Nephron (organoid): Measurements from ENCODE around the gene FLCN.

Experiments used
- H3K27ac Mint-ChIP-seq, 3 experiments: 2 replicates each; pipeline ENCODE4 v1.8.0; 2020; ENCODE audit warnings: mixed read lengths in 3 of 3, mild to moderate bottlenecking in 2 of 3, moderate library complexity in 1 of 3
- H3K27me3 Mint-ChIP-seq: 2 replicates; pipeline ENCODE4 v1.8.0; 2021; ENCODE audit warnings: low read depth, mild to moderate bottlenecking, moderate library complexity, mixed read lengths
- H3K36me3 Mint-ChIP-seq: 2 replicates; pipeline ENCODE4 v1.8.0; 2020; ENCODE audit warnings: low read depth, mixed read lengths
- H3K4me1 Mint-ChIP-seq: 2 replicates; pipeline ENCODE4 v1.8.0; 2020; ENCODE audit warnings: mixed read lengths
- H3K4me3 Mint-ChIP-seq, 3 experiments: 2 replicates each; pipeline ENCODE4 v1.8.0; 2020; ENCODE audit warnings: mild to moderate bottlenecking in 3 of 3, mixed read lengths in 3 of 3, moderate library complexity in 2 of 3
- H3K9me3 Mint-ChIP-seq: 2 replicates; pipeline ENCODE4 v1.8.0; 2020; ENCODE audit warnings: mixed read lengths
- TF ChIP-seq, protein P1 (sequence below), 3 experiments: fragments of 200-600 bp; sonication (generic); IDR thresholded peaks; one replicate each; pipeline ENCODE4 v1.5.0; 2021; ENCODE audit warnings: antibody characterized with exemption in 3 of 3; ENCODE audit not compliant: unreplicated experiment in 3 of 3

The FLCN gene

DNA sequence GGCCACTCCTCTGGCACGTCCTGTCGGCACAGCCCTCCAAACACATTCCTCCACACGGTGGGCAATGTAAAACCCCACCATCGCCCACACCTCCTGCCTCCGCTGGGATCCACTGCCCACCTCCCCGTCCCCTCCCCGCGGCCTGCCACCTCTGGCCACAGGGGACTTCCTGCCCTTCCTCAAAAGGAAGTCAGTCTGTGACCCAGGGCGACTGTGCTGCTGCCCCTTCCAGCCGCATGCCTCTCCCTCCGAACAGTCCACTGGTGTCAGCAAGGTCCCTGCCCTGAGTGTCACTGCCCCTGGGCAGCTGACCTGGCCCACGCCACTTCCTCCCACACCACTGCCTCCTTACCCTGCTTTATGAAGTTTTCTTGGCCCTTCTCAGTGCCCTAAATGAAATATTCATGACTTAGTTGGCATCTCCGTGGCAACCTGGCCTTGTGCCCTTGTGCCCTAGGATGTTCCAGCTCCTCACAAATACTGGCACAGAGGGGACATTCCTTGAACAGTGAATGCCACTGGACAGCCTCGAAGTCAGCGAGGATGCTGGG, 32.9 kb downstream of the FLCN start:
- Mint-ChIP-seq H3K36me3 (no peaks in the 10 kb centered on the region), H3K4me3 (no peak overlapping the region), H3K4me1 (peaks cover 22% of the 10 kb centered on the region), H3K27ac (peak overlapping the region in 2 of 3 experiments; percentile 62 to 85), H3K27me3 (no peaks in the 10 kb centered on the region), H3K9me3 (no peaks in the 10 kb centered on the region)
- TF ChIP-seq, protein P1, sequence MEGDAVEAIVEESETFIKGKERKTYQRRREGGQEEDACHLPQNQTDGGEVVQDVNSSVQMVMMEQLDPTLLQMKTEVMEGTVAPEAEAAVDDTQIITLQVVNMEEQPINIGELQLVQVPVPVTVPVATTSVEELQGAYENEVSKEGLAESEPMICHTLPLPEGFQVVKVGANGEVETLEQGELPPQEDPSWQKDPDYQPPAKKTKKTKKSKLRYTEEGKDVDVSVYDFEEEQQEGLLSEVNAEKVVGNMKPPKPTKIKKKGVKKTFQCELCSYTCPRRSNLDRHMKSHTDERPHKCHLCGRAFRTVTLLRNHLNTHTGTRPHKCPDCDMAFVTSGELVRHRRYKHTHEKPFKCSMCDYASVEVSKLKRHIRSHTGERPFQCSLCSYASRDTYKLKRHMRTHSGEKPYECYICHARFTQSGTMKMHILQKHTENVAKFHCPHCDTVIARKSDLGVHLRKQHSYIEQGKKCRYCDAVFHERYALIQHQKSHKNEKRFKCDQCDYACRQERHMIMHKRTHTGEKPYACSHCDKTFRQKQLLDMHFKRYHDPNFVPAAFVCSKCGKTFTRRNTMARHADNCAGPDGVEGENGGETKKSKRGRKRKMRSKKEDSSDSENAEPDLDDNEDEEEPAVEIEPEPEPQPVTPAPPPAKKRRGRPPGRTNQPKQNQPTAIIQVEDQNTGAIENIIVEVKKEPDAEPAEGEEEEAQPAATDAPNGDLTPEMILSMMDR (IDR thresholded peaks at IDR 0.05; ENCODE audit: unreplicated experiment in 3 of 3): no peak

DNA sequence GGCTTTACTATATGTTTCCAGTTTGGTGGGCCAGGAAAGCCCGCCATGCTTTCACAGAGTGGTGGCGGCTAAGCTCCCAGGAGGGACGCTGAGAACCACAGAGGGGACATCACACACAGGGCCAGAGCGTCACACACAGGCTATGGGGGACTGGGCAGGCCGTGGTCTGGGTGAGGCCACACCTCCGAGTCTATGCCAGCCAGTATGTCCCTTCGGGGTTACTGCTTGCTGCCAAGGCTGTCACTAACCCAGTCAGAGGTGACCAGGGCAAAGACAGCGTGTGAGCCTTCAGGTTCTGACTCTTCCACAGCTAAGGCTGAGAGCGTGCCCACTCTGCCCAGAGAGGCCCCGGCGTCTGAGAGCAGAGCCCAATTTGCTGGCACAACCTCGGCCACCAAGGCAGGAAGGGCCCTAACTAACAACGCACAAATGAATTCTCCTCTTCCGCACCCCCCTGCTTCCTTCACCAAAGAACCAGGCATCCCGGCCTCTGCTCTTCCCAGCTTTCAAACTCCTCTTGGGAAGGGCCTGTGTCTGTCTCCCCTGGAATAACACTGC, 33.7 kb downstream of the FLCN start:
- peaks cover 22% of the 10 kb centered on the region for H3K4me1 Mint-ChIP-seq

DNA sequence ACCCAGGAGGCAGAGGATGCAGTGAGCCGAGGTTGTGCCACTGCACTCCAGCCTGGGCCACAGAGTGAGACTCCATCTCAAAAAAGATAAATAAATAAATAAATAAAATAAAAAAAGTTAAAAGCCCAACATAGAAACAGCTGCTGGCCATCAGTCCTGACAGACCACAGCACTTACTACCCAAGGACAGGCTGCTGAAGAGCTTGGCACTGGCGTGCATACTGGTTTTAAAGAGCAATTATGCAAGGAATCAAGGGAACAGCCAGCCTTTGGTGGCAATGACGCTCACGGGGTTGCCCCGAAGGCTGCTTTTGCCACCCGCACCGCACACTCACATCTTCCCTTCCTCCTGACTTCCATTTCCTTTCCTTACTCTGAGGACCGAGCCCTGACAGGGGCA, 35.1 kb downstream of the FLCN start:
- TF ChIP-seq, protein P1 (IDR thresholded peaks at IDR 0.05; ENCODE audit: unreplicated experiment in 3 of 3): no peak
- H3K27me3 Mint-ChIP-seq: no peaks in the 10 kb centered on the region
- no peaks in the 10 kb centered on the region for H3K36me3 Mint-ChIP-seq
- H3K9me3 Mint-ChIP-seq: no peaks in the 10 kb centered on the region
- H3K27ac Mint-ChIP-seq: peak overlapping the region in 2 of 3 experiments; percentile 45 to 56
- H3K4me3 Mint-ChIP-seq: no peak overlapping the region
- H3K4me1 Mint-ChIP-seq: peaks cover 27% of the 10 kb centered on the region

More for the DNA sequence above, 33.7 kb downstream of the FLCN start:
- Mint-ChIP-seq H3K27me3 (no peaks in the 10 kb centered on the region), H3K36me3 (no peaks in the 10 kb centered on the region), H3K4me3 (no peak overlapping the region), H3K27ac (peak overlapping the region in 2 of 3 experiments; percentile 62 to 81), H3K9me3 (no peaks in the 10 kb centered on the region)
- TF ChIP-seq, protein P1 (IDR thresholded peaks at IDR 0.05; ENCODE audit: unreplicated experiment in 3 of 3): no peak

DNA sequence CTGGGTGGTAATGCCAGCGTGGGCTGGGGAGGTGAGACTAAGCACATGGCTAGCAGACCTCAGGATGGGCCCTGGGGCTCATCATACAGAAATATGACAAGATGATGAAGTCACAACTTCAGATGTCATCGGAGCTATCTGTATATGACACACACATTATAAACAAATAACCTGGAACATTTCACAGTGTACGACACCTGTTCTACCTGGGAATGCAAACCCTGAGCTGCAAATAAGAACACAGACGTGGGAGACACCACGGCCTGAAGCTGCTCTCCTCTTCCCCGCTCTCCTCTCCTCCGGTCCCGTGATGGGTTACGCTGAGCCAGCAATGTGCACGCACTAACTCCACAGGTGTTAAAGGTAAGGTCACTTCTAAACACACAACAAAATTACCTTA, 35.7 kb downstream of the FLCN start:
- H3K9me3 Mint-ChIP-seq: no peaks in the 10 kb centered on the region
- TF ChIP-seq, protein P1 (IDR thresholded peaks at IDR 0.05; ENCODE audit: unreplicated experiment in 3 of 3): no peak
- peak overlapping the region; percentile 84 to 94 (median 89) for H3K27ac Mint-ChIP-seq
- no peak overlapping the region for H3K4me3 Mint-ChIP-seq
- peaks cover 28% of the 10 kb centered on the region for H3K4me1 Mint-ChIP-seq
- no peaks in the 10 kb centered on the region for H3K36me3 Mint-ChIP-seq
- no peaks in the 10 kb centered on the region for H3K27me3 Mint-ChIP-seq

DNA sequence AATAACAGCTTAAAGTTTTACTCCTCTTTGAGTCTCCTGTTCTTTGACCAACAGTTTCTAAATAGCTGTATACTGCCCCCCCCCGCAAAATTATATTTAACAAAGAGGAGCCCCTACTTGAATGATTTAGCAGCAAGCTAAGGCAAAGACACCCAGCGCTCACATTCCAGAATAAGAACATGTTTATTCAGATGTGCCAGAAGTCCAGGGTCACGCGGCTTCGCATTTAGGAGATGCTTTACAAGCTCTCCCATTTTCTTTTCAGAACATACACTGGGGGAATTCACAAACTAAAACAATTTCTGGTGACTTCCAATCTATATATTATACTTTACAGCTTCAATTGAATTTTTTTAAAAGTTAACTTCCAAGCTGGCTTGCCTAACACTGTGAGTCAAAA, 36.1 kb downstream of the FLCN start:
- no peaks in the 10 kb centered on the region for H3K36me3 Mint-ChIP-seq
- H3K4me3 Mint-ChIP-seq: no peak overlapping the region
- TF ChIP-seq, protein P1 (IDR thresholded peaks at IDR 0.05; ENCODE audit: unreplicated experiment in 3 of 3): no peak
- no peaks in the 10 kb centered on the region for H3K27me3 Mint-ChIP-seq
- H3K4me1 Mint-ChIP-seq: peaks cover 28% of the 10 kb centered on the region
- H3K27ac Mint-ChIP-seq: peak overlapping the region; percentile 84 to 94 (median 89)
- H3K9me3 Mint-ChIP-seq: no peaks in the 10 kb centered on the region

DNA sequence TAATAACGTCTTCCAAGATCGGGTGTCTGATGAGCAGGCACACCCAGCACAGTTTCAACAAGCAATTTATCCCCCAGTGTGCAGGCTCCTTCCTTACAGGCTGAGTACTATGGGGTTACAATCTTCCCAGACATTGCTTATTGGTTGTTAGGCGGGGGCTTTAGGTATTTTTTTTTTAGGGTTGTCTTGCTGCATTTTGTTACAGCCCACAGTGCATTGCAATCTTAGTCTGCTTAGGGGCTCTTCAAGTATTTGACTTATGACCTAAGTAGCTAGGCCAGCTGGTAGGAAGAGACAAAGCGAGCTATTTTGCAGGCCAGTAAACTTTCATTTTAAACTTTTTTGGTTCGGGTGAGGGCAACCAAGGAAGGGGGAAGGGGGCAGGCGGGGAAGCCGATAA, 36.7 kb downstream of the FLCN start:
- Mint-ChIP-seq H3K9me3 (no peaks in the 10 kb centered on the region), H3K27ac (peak overlapping the region; percentile 84 to 94 (median 89)), H3K36me3 (no peaks in the 10 kb centered on the region), H3K27me3 (no peaks in the 10 kb centered on the region), H3K4me3 (peak overlapping the region in 2 of 3 experiments; percentile 5 to 6), H3K4me1 (peaks cover 28% of the 10 kb centered on the region)
- TF ChIP-seq, protein P1 (IDR thresholded peaks at IDR 0.05; ENCODE audit: unreplicated experiment in 3 of 3): no peak
